Stimulated activated CD4-positive, alpha-beta T cell treated with anti-CD3 and anti-CD28 coated beads, Interleukin-1b, Interleukin-23, amount 100 ng/mL, for 48 hours (primary cell): ENCODE results near the gene CPLX4.
A peak's percentile ranks its signal among the peaks of the same experiment; 100 is the strongest.

Experiments used
- DNase-seq: peaks from one replicate; pipeline ENCODE4 v3.0.0-alpha.2; 2020

Gene CPLX4

DNA sequence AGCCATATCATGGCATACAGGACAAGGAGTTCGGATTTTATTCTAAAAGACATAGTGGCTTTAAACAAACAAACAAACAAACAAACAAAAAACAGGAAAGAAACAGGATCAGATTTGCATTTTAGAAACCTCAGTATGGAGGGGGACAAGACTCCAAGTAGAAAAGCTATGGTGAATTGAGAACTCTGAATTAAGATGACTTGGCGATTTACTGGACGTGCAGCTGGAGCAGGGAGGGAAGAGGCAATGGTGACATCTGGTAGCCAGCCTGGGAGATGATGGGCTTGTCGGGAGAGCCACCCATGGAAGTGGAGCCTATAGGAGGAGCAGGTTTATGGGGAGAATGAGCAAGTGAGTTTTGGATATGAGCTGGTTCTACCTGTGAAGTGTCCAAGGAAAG is 13.2 kb downstream of the CPLX4 start:
- no peak for DNase-seq

DNA sequence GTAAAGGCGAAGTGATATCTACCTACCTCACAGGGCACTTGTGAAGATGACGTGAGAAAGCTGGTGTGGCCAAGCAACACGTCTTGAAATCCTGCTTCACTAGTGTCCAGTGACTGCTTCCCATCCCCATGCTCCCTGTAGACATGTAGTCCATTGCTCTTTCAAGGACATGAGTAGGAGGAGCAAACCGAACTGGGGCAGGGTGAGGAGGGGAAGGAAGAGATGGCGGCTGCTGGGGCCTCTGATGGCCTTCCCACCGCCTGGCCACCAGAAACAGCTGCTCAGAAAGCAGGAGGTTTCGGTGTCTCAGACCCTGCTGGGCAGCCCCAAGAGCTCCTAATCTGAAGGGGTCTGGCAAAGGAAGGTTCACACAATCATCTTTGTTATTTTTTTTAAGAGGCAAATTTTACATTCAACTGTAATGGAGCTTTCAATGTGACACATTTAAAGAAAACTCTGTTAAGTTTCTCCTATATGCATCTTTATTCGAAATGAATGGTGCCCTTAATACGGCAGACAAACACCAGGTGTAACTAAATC is 14.7 kb downstream of the CPLX4 start:
- no peak for DNase-seq

DNA sequence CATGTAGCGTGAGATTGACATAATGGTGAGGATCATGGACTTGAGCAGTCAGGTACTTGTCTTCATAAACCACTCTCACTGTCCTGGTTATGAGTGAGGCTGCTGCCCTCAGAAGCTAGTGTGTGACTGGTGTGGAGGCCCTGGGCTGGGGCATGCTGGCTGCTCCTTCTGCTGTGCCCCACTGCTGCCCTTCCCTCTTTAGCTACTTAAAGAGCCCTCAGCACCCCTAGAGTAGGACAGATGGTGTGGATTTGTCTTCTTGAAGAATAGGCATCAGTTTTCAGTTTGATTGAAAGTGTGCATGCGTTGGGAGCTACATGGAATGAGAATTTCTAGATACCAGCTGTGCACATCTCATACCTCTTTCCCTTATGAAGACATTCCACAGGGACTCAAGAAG is 15.4 kb downstream of the CPLX4 start:
- no peak for DNase-seq

DNA sequence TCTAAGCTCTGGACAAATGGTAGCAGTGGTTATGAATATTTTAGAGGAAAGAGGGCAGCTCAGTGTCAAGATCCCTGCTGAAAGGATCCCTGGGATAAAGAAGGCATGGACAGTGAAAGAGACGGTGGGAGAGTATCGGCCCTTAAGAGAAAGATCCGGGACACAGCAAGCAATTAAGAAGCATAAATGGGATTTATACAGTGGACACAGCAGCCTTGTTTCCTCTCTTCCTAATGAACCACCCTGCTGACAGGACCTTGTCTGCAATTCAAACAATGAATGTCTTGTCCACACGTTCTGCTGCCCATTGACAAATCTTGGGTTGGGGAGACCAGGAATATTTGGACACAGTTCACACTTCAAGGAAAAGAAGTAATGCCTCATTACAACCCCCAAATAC is 16.5 kb downstream of the CPLX4 start:
- DNase-seq = no peak

DNA sequence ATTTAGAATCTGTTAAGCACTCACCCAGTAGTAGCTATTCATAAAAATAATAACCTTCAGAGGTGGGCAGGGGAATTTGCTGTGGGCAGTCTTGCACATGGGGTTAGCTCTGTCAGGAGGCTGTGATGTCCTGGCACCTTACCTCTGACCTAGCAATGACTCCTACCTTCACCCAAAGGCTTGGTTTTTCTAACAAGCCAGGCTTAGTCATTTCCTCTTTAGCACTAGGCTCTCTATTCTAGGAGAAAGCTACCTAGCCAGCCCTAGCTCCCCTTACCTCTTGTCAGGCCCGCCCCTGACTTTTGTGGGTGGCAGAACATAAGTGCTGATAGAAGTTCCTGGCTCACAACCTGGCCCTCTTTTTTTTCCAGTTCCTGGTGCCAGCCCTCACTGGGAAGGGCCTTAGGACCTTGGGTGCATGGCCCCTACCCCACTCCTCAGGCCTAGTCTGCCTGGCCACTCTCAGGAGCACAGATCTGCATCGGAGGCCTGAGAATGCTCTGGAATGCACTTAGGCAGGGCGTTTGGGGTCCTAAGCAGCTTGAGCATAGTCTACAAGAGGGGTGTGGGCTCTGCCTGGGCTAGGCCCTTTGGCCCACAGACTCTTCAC is 17.7 kb downstream of the CPLX4 start:
- peak; percentile 1 for DNase-seq

- no peak for DNase-seq
Measured at GRCh38 chr18:59298871-59299270, 19.6 kb downstream of the CPLX4 start.

DNA sequence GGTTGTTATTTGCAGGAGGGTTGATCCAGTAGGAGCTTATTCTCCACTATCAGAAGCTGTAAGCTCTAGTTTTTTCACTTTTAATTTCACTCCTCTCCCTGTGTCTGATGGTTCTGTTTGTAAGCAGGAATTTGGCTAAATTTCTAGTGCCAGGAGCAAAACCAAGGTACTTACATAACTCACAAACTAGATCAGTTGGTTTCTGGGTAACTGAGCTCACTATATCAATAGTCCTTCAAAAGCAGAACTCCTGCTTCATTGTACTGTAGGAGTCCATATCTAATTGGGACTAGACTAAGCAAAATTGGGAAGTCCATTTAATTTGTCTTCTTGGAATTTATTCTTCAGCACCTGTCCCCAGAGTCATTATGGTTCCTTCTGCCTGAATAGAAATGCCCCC is 25.1 kb downstream of the CPLX4 start:
- DNase-seq = no peak

GRCh38 chr18:59286341-59286740 is 32.1 kb downstream of the CPLX4 start:
- no peak for DNase-seq

DNA sequence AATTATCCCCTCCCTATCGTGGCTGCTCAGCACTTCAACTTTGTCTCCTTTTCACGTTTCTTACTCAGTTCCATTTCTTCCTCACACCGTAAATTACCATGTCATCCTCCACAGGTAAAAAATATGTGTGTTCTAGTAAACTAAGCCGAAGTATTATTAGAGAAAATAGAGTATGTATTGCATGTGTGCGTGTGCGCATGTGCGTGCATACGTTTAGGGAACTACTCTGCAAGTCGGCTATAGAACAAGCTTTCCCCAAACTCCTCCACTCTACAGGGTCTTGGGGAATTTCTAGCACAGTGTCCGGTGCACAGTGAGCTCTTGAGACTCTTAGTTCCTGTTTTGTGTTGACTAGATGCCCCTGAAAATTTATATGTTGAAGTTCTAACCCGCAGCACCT is 36.1 kb downstream of the CPLX4 start:
- no peak for DNase-seq

- no peak for DNase-seq
Measured at GRCh38 chr18:59279722-59280121, 38.7 kb downstream of the CPLX4 start.

DNA sequence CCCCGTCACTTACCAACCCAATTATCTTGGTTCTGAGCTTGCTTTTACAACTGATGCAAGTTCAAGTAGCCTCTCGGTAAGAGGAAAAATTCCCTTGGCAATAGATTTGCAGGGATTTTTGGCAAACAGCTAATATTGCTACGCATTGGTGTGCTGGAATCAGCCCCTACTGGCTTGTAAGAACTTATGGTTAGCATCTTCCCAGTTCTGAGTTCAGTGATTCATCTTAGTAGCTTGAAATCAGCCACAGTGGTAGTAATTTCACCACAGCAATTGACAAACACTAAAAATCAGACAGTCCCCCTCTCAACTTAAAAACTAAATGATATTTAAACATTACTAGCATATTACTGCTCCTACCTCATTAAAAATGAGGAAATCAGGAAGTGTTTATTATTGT is 39.3 kb downstream of the CPLX4 start:
- no peak for DNase-seq

DNA sequence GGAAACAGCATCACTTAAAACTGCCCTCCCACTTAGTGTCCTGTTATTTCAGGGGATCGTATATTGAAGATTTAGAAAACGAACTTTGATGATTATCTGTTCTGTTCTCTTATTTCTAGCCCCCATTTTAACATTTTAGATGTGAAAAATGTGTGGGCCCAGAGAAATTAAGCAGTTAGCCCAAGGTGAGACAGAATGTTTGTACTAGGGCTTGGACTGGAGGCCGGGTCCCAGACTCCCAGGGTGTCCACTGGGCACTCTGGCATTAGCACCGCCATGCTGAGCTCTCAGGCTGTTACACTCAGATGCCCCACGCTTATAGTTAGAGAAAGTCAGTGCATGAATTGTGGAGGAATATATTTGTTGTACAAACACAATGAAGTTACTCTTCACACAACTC is 39.7 kb downstream of the CPLX4 start:
- no peak for DNase-seq

- no peak for DNase-seq
Measured at GRCh38 chr18:59276047-59276446, 42.4 kb downstream of the CPLX4 start.

DNA sequence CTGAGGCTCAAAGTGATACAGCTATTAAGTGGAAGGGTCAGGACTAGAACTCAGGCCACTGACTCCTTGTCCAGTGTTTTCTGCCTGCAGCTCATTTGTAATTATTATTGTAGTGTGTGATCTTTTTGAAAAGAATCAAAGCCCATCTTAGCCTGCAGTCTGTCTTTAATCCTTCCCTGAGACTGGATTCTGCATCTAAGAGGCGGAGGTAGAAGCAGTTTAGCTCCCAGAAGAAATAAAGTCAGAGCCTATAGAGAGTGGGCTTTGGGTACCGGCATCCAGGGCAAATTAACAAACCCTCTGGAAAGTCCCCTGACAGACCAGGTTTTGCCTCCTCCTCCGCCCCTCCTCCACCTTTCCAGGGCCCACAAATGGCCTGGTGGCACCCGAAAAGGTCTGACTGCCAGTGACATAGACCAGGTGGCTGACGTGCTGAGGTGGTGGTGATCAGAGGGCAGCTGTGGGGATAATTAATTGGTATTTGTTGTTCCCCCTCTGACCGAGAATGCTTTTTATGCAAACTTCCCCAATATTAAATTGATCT is 43.0 kb downstream of the CPLX4 start:
- no peak for DNase-seq

GRCh38 chr18:59274533-59274928 is 43.9 kb downstream of the CPLX4 start:
- DNase-seq = no peak

GRCh38 chr18:59273759-59274532 is 44.5 kb downstream of the CPLX4 start:
- DNase-seq = no peak

DNA sequence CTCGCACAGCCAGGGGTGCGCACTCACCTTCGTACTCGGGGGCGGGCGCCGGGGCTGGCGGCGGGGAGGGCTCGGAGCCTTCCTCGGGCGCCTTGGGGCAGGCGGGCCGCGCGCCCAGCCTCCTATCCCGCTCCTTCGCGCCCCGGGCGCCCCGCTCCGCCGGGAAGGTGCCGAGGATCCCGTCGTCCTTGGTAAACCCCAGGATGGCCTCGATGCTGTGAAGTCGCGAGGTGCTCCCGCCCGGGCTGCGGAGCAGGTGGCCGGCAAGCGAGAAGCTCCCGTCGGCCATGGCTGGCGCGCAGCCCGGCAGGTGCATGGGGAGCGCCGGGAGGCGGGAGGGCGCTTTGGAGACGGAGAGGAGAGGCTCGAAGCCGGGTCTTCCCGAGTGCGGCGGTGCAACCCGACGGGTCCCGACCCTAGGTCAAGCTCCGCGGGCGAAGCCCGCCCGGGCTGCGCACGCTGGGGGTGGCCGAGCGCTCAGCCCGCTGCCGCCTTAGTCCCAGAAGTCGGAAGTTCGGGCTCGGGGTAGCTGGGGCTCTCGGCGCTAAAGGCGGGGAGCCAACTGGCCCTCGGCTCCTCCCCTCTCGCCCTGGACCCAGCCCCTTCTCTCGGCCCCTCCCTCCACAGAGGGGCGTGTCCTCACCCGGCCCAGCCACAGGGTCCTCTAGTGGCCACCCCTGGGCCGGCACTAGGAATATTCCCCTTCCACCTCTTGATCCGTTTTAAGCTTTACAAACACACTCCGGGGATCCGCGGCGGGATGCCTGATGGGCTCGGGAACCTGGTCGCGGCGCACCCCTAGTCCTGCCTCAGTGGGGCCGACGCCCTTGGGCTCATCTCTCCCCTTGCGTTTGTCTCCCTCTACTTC is 45.3 kb downstream of the CPLX4 start, which contains the start of gene RAX:
Gene RAX (minus strand): TSS at position 564 of the 868 bp plus-strand sequence. CDS start 248 bp downstream, at position 316.
- peak; percentile 47 for DNase-seq

GRCh38 chr18:59272221-59272888 is 46.1 kb downstream of the CPLX4 start:
- DNase-seq = no peak

- DNase-seq = no peak
Measured at GRCh38 chr18:59271606-59272220, 46.7 kb downstream of the CPLX4 start.

GRCh38 chr18:59270689-59271257 is 47.7 kb downstream of the CPLX4 start:
- DNase-seq = no peak

DNA sequence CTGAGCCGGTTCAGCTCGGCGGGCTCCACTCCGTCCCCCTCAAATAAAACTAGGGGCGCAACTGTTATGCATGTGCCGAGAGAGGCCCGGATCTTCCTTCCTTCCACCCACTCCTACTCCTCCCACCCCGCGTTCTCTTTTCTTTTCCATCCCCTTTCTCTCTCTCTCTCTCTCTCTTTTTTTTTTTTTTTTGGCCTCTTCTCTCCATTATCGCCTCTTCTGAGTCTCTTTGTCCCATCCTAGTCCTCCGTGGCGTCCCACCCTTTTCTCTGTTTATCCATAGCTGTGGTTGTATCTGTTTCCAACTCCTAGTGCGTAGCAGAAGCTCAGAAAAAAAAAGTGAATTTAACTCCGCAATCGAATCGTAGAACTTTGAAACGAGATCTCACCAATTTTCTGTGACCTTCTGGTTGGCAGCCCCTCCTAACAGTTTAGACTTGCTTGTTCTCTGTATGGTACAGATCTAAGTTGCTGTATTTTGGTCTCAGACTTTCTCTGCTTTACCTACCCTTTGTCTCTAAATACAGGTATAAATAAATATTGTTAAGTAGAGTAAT is 48.8 kb downstream of the CPLX4 start:
- no peak for DNase-seq
